GDM1 (cell line): Measurements from ENCODE around the gene ACTR10.
A peak's percentile ranks its signal among the peaks of the same experiment; 100 is the strongest.
"Not testable (repeated sequence)": the region's sequence is repeated elsewhere in the genome, so short reads cannot be mapped to it uniquely, and the experiment has no call there.

Experiments used
- DNase-seq: peaks from one replicate; lab custom pipeline; 2025; lab: John Stamatoyannopoulos, UW

The ACTR10 gene

GRCh38 chr14:58216544-58216943 lies 16.6 kb downstream of the ACTR10 start:
- no peak for DNase-seq

DNA sequence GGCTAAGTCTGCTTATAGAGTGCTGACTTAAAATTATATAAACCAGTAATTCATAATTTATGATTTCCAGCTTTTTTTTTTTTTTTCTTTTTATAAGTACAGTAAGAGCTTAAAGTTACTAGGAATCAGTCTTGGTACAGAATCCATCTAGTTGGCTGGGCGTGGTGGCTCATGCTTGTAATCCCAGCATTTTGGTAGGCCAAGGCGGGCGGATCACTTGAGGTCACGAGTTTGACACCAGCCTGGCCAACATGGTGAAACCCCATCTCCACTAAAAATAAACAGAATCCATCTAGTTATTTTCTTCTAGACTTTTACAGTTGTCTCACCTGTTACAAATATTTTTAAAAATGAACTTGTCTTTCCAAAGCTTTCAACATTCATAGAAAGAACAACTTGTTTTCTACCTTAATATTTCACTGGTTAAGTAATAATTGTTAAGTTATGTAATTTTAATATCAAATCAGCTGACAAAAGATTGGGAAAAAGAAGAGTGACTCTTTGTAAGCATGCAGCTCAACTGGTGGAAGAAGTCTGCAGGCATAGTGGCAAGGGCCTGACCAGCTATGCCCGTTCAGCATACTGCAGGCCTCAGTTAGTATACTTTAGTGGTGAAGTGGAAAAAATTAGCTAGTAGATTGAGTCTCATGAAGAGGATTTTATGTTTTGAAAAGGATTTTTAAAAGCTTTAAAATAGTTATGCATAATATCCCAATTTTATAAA lies 27.3 kb downstream of the ACTR10 start:
- no peak for DNase-seq

GRCh38 chr14:58238252-58239243 lies 38.6 kb downstream of the ACTR10 start:
- DNase-seq, result no peak

DNA sequence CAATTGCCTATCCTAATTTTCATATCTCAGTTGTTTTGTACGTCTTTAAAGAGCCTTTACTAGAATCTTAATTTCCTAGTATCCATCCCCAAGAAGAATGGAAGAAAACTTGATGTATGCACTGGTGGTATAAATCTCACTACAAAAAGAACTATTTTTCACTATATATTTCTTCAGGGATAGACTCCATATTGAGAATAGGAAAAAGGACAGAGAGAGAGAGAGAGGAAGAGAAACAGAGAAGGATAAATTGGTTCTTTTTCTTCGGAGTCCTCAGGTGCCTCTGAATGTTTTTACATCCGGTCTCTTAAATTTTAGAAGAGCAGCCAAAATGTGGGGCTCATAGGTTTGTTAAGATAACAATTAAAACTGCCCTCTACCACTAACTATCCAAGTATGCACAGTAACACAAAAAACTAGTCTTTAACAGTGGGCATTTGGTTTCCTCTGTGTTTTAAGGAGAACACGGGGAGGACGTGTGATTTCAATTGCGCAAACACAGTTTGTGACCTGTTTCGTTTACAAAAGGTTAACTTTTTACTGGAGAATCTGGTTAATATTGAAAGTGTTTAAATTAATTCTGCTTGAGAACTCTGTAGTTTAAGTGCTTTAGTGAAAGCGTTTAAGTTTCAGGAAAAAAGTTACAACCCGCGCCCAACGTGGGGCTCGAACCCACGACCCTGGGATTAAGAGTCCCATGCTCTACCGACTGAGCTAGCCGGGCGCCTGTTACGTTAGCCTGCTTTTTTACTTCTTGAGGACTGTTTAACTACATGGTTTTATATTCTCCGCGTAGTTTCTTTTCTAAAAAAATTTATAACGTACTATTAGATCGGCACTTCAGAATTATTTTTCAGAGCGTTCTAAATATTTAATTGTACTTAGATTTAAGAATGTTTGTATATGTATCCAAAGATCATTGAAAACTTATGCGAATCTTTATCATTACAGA lies 39.6 kb downstream of the ACTR10 start:
- DNase-seq, result peak; percentile 39

GRCh38 chr14:58243790-58244555 lies 44.0 kb downstream of the ACTR10 start:
- peak; percentile 59 for DNase-seq

DNA sequence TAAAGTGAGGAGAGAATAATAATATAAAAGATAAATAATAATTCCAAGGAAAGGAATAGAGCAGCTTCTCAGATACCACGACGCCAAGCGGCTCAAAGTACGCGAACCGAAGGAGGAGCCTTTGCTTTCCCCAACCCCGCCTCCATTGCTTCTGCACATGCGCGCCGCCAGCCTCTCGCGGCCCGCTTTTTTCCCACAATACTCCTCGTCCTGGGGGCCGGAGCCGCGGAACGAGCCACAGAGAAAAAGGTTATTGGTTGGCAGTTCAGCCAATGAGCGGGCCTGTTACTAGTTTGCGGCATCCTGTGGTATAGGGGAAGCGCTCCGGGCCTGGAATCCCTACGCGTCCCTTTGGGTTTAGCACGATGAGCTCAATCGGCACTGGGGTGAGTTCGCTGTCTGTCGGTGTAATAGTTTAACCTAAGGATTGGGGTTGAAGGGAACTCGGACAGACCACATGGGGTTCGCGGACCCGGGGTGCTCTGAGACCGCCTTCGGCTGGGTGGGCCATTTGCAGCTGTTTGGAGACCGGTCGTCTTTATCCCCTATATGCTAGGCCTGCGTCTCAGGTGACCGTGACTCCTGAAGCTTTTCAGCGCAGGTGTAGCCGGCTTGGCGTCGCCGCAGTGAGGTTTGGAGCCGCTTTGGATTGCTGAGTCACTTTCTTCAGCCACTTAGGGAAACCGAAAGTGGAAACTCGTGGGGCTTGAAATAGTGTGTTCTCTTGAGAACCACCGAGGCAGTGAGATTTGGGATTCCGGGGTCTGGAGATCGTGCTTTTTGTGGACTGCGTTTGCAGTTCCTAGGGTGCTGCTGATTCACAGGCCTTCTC lies 44.8 kb downstream of the ACTR10 start, which contains the start of gene PSMA3:
PSMA3 (plus strand) TSS at position 288 of the 832 bp plus-strand sequence; CDS start at position 366, 78 bp downstream.
- peak; percentile 93 for DNase-seq

DNA sequence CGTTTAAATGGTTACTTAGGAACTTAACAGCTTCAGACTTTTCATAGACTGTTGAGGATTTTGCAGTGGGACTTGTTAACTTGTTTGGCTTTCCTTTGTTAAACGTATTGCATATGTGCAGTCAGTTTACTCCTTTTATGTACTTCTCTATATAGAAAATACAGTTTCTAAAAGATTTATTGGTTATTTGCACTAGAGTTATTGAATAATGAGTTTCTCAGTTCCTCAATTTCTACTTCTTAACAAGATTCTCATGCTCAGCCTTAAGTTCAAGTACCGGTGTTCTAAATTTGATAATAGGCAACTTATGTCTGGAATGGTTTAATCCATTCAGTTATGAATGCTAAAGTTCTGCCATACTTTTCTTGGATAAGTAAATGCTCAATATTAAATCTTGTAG lies 45.6 kb downstream of the ACTR10 start:
- DNase-seq, result no peak

GRCh38 chr14:58249611-58250010 lies 49.7 kb downstream of the ACTR10 start:
- DNase-seq, result no peak

GRCh38 chr14:58258156-58258555 lies 58.2 kb downstream of the ACTR10 start:
- DNase-seq, result no peak

DNA sequence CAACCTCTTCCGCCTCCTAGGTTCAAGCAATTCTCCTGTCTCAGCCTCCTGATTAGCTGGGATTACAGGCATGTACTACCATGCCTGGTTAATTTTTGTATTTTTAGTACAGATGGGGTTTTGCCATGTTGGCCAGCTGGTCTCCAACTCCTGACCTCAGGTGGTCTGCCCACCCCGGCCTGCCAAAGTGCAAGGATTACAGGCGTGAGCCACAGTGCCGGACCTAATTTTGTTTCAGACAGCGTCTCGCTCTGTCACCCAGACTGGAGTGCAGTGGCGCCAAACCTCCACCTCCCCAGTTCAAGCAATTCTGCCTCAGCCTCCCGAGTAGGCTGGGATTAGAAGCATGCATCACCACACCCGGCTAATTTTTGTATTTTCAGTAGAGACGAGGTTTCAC lies 62.1 kb downstream of the ACTR10 start:
- DNase-seq, result not testable (repeated sequence)

DNA sequence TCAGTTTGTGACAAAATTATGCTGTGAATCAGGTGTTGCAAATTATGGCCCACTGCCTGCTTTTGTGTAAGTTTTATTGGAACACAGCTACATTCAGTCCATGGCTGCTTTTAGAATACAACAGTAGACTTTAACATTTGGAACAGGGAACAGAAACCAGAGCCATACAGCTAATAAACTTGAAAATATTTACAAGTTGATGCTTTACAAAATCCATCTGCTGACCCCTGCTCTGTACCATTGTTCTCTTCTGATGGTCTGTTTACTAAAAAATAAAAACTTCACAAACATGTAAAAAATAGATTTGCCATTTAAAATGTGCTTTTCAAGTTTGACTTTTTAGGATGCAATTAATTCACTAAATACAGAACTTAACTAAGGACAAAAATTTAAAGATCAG lies 65.5 kb downstream of the ACTR10 start:
- no peak for DNase-seq

DNA sequence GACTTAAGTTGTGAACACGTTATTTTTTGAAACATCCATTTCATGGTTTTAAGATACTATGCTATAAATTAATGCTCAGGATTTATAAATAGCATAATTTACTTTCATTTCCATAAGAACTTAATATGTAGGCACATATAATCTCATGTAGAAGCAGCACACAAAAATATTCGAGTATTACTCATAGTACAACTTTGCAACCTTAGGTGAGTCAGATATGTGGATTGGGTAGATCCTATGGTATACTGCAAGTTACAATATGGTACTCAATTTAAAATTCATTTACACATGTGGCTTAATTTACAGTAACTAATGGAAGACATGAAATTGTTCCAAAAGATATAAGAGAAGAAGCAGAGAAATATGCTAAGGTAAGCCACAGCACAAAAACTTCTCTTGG lies 70.7 kb downstream of the ACTR10 start:
- no peak for DNase-seq

- DNase-seq, result no peak
Observed at GRCh38 chr14:58272588-58273372, 72.8 kb downstream of the ACTR10 start.

DNA sequence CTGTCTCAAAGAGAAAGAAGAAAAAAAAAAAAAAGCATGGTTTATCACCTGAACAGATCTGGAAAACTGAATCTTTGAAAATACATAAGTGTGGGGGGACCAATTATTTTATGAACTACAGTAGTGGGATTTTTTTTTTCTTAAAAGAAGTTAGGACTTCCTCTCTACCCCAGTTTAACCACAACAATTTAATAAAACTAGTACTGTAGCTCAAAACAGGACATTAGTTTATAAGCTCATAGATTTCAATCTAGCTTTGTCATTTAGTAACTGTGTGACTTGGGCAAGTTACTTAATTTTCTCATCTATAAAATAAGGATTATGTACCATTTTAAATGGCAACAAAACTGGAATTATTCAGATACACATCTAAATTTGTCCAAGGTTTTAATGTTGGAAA lies 74.9 kb downstream of the ACTR10 start:
- no peak for DNase-seq

DNA sequence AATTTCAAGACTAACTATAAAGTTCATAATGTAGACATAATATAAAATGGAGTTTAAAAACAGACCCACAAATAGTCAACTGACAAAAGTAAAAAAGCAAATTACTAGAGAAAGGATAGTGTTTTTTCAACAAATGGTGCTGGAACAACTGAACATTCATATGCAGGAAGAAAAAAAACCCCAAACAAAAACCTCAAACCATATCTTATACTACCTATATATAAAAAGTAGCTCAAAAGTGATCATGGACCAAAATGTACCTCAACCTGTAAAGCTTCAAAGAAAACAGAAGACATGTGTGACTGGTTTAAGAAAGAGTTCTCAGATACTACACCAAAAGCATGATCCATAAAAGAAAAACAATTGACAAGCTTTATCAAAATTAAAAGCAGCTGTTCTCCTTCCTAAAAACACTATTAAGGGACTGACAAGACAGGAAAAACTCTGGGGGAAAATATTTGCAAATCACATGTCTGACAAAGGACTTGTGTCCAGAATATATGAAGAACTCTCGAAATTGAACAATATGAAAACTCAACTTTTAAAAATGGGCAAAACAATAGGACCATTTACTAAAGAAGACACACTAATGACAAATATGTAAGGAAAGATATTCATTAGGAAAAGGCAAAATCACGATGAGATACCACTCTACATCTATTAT lies 75.7 kb downstream of the ACTR10 start:
- DNase-seq, result no peak

DNA sequence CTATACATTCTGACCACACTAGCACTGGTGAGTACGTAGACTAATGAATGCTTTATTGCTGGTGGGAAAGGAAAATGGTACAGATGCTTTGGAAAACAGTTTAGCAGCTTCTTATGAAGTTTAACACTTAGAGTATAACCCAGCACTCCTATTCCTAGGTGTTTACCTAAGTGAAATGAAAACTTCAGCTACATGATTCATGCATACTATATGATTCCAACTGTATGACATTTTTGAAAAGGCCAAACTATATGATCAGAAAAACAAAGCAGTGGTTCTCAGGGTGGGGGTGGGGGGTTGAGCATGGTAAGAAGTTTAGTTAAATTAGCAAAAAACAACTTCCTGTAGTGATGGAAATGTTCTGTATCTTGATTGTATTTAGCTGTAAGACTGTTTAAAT lies 76.3 kb downstream of the ACTR10 start:
- no peak for DNase-seq

DNA sequence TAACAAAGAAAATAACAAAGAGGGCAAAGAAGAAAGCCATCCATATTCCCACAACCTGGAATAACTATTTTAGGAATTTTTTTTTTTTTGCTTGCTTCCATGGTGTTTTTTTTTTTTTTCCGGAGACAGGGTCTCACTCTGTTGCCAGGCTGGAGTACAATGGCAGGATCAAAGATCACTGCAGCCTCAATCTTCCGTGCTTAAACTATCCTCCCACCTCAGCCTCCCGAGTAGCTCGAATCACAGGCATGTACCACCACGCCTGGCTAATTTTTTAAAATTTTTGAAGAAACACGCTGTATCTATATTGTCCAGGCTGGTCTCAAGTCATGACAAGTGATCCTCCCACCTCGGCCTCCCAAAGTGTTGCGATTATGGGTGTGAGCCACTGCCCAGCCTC lies 78.2 kb downstream of the ACTR10 start:
- no peak for DNase-seq

DNA sequence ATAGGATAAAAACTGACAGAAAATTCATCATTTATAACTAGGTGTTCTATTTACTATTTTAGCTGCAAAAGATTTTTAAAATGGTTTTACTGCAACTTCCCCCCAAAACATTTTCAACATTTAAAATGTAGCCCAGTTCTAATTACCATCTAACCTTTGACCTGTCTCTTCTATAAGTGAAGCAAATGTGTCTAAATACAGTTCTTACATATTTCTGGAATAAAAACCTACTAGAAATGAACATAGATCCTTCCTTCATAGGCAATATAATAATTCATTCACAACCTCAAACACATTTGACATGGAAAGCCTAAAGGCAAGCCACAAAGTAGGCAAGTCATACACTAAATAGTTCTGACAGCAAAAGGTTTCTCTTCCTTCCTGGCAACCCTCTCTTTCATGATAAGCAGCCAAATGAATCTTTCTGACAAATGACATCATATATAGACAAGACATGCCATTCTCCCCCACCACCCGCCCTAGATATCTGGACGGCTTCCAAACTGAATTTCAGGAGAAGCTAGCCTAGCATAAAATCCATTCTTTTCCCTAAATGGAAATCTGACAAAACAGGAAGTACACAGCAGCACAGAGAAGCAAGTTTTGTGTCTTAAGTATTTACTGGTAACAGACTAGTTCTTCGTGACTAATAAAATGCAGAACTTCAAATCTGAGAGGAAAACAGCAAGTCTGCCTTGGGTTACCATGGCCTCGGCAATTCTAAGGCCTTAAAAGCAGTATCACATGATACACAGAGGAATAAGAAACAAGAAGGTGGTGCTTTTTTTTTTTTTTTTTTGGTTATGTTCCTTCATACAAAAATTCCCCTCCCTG lies 81.2 kb downstream of the ACTR10 start:
- DNase-seq, result peak; percentile 52
